ENCODE results near the gene SOCS1. TPM values are rescaled to one million over a fixed set of nuclear protein-coding genes. Genes with fewer than 3 reads are reported as not detected.

SOCS1 gene
- total RNA-seq, 4 donors from 2014 or later, result 1.1 to 5.5 (median 3.1) TPM

GRCh38 chr16:11268921-11269375 is 12.9 kb upstream of the SOCS1 start, which contains the start of gene TNP2:
Gene TNP2, minus strand, starts transcription at chr16:11269325. Its CDS starts 63 bp downstream, at chr16:11269262.
- no peak for DNase-seq
- H3K4me1 ChIP-seq, result no peaks in the 10 kb centered on the region
- in situ Hi-C loops (cut with MboI; ENCODE audit: low sequenced_read_pairs in 4 of 4) (loop anchor here in 1 of 4 donors (10.0 kb wide), 1 partner anchor 294 kb away; no protein-coding TSS in a partner anchor), intact Hi-C loops (cut with DNase I; ENCODE audit: low total_unique reads) (no loop called here)
- H3K9me3 ChIP-seq, result no peaks in the 10 kb centered on the region
- no peak within 1 kb of the TSS for H3K27ac ChIP-seq
- ATAC-seq, result no peak
- TF ChIP-seq CTCF (IDR thresholded peaks at IDR 0.05 in 4 of 5, conservative IDR thresholded peaks at IDR 0.05 in 1 of 5), result no peak
- TF ChIP-seq POLR2A (IDR thresholded peaks at IDR 0.05), result no peak
- no peaks in the 10 kb centered on the region for H3K27me3 ChIP-seq
- H3K4me3 ChIP-seq, result no peak within 1 kb of the TSS
- H3K36me3 ChIP-seq, result no peaks in the 10 kb centered on the region

- Histone ChIP-seq H3K36me3 (no peaks in the 10 kb centered on the region), H3K27ac (no peak overlapping the region), H3K4me3 (no peak overlapping the region), H3K27me3 (no peaks in the 10 kb centered on the region), H3K4me1 (no peaks in the 10 kb centered on the region), H3K9me3 (no peaks in the 10 kb centered on the region)
- TF ChIP-seq CTCF (IDR thresholded peaks at IDR 0.05 in 4 of 5, conservative IDR thresholded peaks at IDR 0.05 in 1 of 5), result no peak
- TF ChIP-seq POLR2A (IDR thresholded peaks at IDR 0.05), result no peak
- DNase-seq (no peak), ATAC-seq (no peak)
- intact Hi-C loops (cut with DNase I; ENCODE audit: low total_unique reads), result no loop called here
- in situ Hi-C loops (cut with MboI; ENCODE audit: low sequenced_read_pairs in 4 of 4), result loop anchor here in 1 of 4 donors (10.0 kb wide), 1 partner anchor 290 kb away; no protein-coding TSS in a partner anchor
These were observed 9.1 kb upstream of the SOCS1 start for GRCh38 chr16:11265124-11265523.

GRCh38 chr16:11264155-11264832 is 8.3 kb upstream of the SOCS1 start:
- H3K27ac ChIP-seq, result no peak overlapping the region
- no peaks in the 10 kb centered on the region for H3K9me3 ChIP-seq
- H3K27me3 ChIP-seq, result no peaks in the 10 kb centered on the region
- intact Hi-C loops (cut with DNase I; ENCODE audit: low total_unique reads) (no loop called here), in situ Hi-C loops (cut with MboI; ENCODE audit: low sequenced_read_pairs in 4 of 4) (loop anchor here (5.0 to 10.0 kb wide), 2 partner anchors 289 to 297 kb away; no protein-coding TSS in a partner anchor)
- DNase-seq, result no peak
- TF ChIP-seq CTCF (IDR thresholded peaks at IDR 0.05 in 4 of 5, conservative IDR thresholded peaks at IDR 0.05 in 1 of 5) (no peak), POLR2A (IDR thresholded peaks at IDR 0.05) (no peak)
- no peaks in the 10 kb centered on the region for H3K36me3 ChIP-seq
- no peak overlapping the region for H3K4me3 ChIP-seq
- no peak for ATAC-seq
- H3K4me1 ChIP-seq, result peaks cover 0 to 2% of the 10 kb centered on the region in 2 donors

GRCh38 chr16:11263737-11264136 is 7.7 kb upstream of the SOCS1 start:
- Histone ChIP-seq H3K36me3 (no peaks in the 10 kb centered on the region), H3K27ac (no peak overlapping the region), H3K9me3 (no peaks in the 10 kb centered on the region), H3K4me3 (no peak overlapping the region), H3K4me1 (peaks cover 0 to 5% of the 10 kb centered on the region in 2 donors), H3K27me3 (no peaks in the 10 kb centered on the region)
- in situ Hi-C loops (cut with MboI; ENCODE audit: low sequenced_read_pairs in 4 of 4) (loop anchor here (5.0 to 10.0 kb wide), 2 partner anchors 289 to 296 kb away; no protein-coding TSS in a partner anchor), intact Hi-C loops (cut with DNase I; ENCODE audit: low total_unique reads) (no loop called here)
- no peak for DNase-seq
- no peak for TF ChIP-seq CTCF (IDR thresholded peaks at IDR 0.05 in 4 of 5, conservative IDR thresholded peaks at IDR 0.05 in 1 of 5)
- TF ChIP-seq POLR2A (IDR thresholded peaks at IDR 0.05), result no peak
- ATAC-seq, result no peak
